ENCODE measurements around the gene GYPC.

GRCh38 chr2:126720638-126721037, 64.7 kb downstream of the GYPC start:
- TF ChIP-seq CTCF (IDR thresholded peaks at IDR 0.05) (no peak), ZFX (IDR thresholded peaks at IDR 0.05; ENCODE audit: borderline replicate concordance) (no peak)
